Measurements from ENCODE around the gene SHANK3.
"Not testable (repeated sequence)": the region's sequence is repeated elsewhere in the genome, so short reads cannot be mapped to it uniquely, and the experiment has no call there.

Gene SHANK3

GRCh38 chr22:50656122-50657070 lies 16.2 kb upstream of the SHANK3 start:
- Histone ChIP-seq H4K20me1 (ENCODE audit: insufficient read depth) (no peaks in the 10 kb centered on the region), H3K4me3 (IDR thresholded peaks at IDR 0.05; ENCODE audit: insufficient read depth, low read depth, low read length) (no peak overlapping the region), H2AFZ (ENCODE audit: low read depth) (no peak overlapping the region), H3K4me2 (no peak overlapping the region), H3K79me2 (ENCODE audit: insufficient read depth, low read depth) (no peaks in the 10 kb centered on the region), H3K36me3 (ENCODE audit: insufficient read depth) (no peaks in the 10 kb centered on the region), H3K27me3 (ENCODE audit: insufficient read depth, low read depth) (no peaks in the 10 kb centered on the region), H3K27ac (no peak overlapping the region), H3K4me1 (ENCODE audit: low read depth, poor library complexity, severe bottlenecking) (no peaks in the 10 kb centered on the region), H3K9ac (no peak overlapping the region)
- TF ChIP-seq CTCF (conservative IDR thresholded peaks at IDR 0.05; ENCODE audit: low read depth, low read length) = no peak

GRCh38 chr22:50657925-50658324 lies 14.7 kb upstream of the SHANK3 start:
- Histone ChIP-seq H3K27me3 (ENCODE audit: insufficient read depth, low read depth) (no peaks in the 10 kb centered on the region), H3K4me1 (ENCODE audit: low read depth, poor library complexity, severe bottlenecking) (no peaks in the 10 kb centered on the region), H2AFZ (ENCODE audit: low read depth) (no peak overlapping the region), H4K20me1 (ENCODE audit: insufficient read depth) (no peaks in the 10 kb centered on the region), H3K4me2 (no peak overlapping the region), H3K79me2 (ENCODE audit: insufficient read depth, low read depth) (no peaks in the 10 kb centered on the region), H3K27ac (no peak overlapping the region), H3K36me3 (ENCODE audit: insufficient read depth) (no peaks in the 10 kb centered on the region), H3K4me3 (IDR thresholded peaks at IDR 0.05; ENCODE audit: insufficient read depth, low read depth, low read length) (no peak overlapping the region), H3K9ac (no peak overlapping the region)
- no peak for TF ChIP-seq CTCF (conservative IDR thresholded peaks at IDR 0.05; ENCODE audit: low read depth, low read length)

GRCh38 chr22:50659711-50660110 lies 12.9 kb upstream of the SHANK3 start:
- not testable (repeated sequence) for H3K4me2 ChIP-seq; H2AFZ ChIP-seq (ENCODE audit: low read depth); H3K4me1 ChIP-seq (ENCODE audit: low read depth, poor library complexity, severe bottlenecking); H3K9ac ChIP-seq; H4K20me1 ChIP-seq (ENCODE audit: insufficient read depth); H3K36me3 ChIP-seq (ENCODE audit: insufficient read depth); H3K4me3 ChIP-seq (IDR thresholded peaks at IDR 0.05; ENCODE audit: insufficient read depth, low read depth, low read length); H3K27me3 ChIP-seq (ENCODE audit: insufficient read depth, low read depth); H3K27ac ChIP-seq; H3K79me2 ChIP-seq (ENCODE audit: insufficient read depth, low read depth)

- Histone ChIP-seq H3K27ac (no peak overlapping the region), H3K36me3 (ENCODE audit: insufficient read depth) (no peaks in the 10 kb centered on the region), H3K9ac (no peak overlapping the region)
Observed at GRCh38 chr22:50660306-50660705, 12.3 kb upstream of the SHANK3 start.

More at GRCh38 chr22:50660306-50660705, 12.3 kb upstream of the SHANK3 start:
- no peak overlapping the region for H3K4me2 ChIP-seq
- H3K79me2 ChIP-seq (ENCODE audit: insufficient read depth, low read depth) = no peaks in the 10 kb centered on the region
- H3K27me3 ChIP-seq (ENCODE audit: insufficient read depth, low read depth) = no peaks in the 10 kb centered on the region
- H2AFZ ChIP-seq (ENCODE audit: low read depth) = no peak overlapping the region
- no peaks in the 10 kb centered on the region for H3K4me1 ChIP-seq (ENCODE audit: low read depth, poor library complexity, severe bottlenecking)
- TF ChIP-seq CTCF (conservative IDR thresholded peaks at IDR 0.05; ENCODE audit: low read depth, low read length) = no peak
- no peaks in the 10 kb centered on the region for H4K20me1 ChIP-seq (ENCODE audit: insufficient read depth)
- no peak overlapping the region for H3K4me3 ChIP-seq (IDR thresholded peaks at IDR 0.05; ENCODE audit: insufficient read depth, low read depth, low read length)
